Measurements from ENCODE around the gene KATNAL2. TPM values are rescaled to one million over a fixed set of nuclear protein-coding genes. Genes with fewer than 3 reads are reported as not detected.

Gene KATNAL2
- total RNA-seq, 3 donors from 2014 or later (not counting 1 experiment from before 2014, with no cell fraction given): 0.45 to 1.2 (median 0.52) TPM

- DNase-seq (peak in 1 of 2 donors; percentile 9), ATAC-seq (no peak)
- Mint-ChIP-seq H3K27me3 (ENCODE audit: low read depth in 2 of 2) (no peaks in the 10 kb centered on the region), H3K27ac (peak overlapping the region; percentile 92 to 95), H3K4me1 (peaks cover 51 to 59% of the 10 kb centered on the region in 2 donors), H3K36me3 (peaks cover 7% of the 10 kb centered on the region), H3K9me3 (no peaks in the 10 kb centered on the region), H3K4me3 (peak overlapping the region; percentile 97)
- WGBS (ENCODE audit: insufficient coverage): 51% methylated on average over 12 of the region's 12 CpGs
- Histone ChIP-seq H3K36me3 (ENCODE audit: control insufficient read depth, insufficient read depth, low read length) (peaks cover 6% of the 10 kb centered on the region), H3K27me3 (ENCODE audit: control insufficient read depth, insufficient read depth, low read length) (no peaks in the 10 kb centered on the region), H3K9me3 (ENCODE audit: control insufficient read depth, insufficient read depth, low read length) (no peaks in the 10 kb centered on the region), H3K27ac (ENCODE audit: low read length) (peak overlapping the region; percentile 60), H3K4me3 (ENCODE audit: low read length) (peak overlapping the region; percentile 59), H3K4me1 (ENCODE audit: control insufficient read depth, insufficient read depth, low read length) (peaks cover 22% of the 10 kb centered on the region)
- intact Hi-C loops (cut with micrococcal nuclease): loop anchor here (1.0 kb wide), 1 partner anchor 27 kb away; the partner anchor contains the start of gene IER3IP1
- TF ChIP-seq, protein P1, sequence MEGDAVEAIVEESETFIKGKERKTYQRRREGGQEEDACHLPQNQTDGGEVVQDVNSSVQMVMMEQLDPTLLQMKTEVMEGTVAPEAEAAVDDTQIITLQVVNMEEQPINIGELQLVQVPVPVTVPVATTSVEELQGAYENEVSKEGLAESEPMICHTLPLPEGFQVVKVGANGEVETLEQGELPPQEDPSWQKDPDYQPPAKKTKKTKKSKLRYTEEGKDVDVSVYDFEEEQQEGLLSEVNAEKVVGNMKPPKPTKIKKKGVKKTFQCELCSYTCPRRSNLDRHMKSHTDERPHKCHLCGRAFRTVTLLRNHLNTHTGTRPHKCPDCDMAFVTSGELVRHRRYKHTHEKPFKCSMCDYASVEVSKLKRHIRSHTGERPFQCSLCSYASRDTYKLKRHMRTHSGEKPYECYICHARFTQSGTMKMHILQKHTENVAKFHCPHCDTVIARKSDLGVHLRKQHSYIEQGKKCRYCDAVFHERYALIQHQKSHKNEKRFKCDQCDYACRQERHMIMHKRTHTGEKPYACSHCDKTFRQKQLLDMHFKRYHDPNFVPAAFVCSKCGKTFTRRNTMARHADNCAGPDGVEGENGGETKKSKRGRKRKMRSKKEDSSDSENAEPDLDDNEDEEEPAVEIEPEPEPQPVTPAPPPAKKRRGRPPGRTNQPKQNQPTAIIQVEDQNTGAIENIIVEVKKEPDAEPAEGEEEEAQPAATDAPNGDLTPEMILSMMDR (IDR thresholded peaks at IDR 0.05): no peak
Measured at GRCh38 chr18:47149457-47150028, 232.1 kb downstream of the KATNAL2 start.

- DNase-seq: peak; percentile 64 to 84
- H3K4me1 ChIP-seq (ENCODE audit: control insufficient read depth, insufficient read depth, low read length): peaks cover 22% of the 10 kb centered on the region
- no peaks in the 10 kb centered on the region for H3K9me3 Mint-ChIP-seq
- peaks cover 9% of the 10 kb centered on the region for H3K36me3 Mint-ChIP-seq
- peaks cover 45 to 52% of the 10 kb centered on the region in 2 donors for H3K4me1 Mint-ChIP-seq
- TF ChIP-seq, protein P1 (IDR thresholded peaks at IDR 0.05): no peak
- ATAC-seq: peak; percentile 82 to 86 (median 86)
- no peaks in the 10 kb centered on the region for H3K27me3 Mint-ChIP-seq (ENCODE audit: low read depth in 2 of 2)
- peak within 1 kb of the TSS; percentile 97 for H3K4me3 Mint-ChIP-seq
- peaks cover 13% of the 10 kb centered on the region for H3K36me3 ChIP-seq (ENCODE audit: control insufficient read depth, insufficient read depth, low read length)
- H3K27me3 ChIP-seq (ENCODE audit: control insufficient read depth, insufficient read depth, low read length): no peaks in the 10 kb centered on the region
- peak within 1 kb of the TSS; percentile 60 for H3K27ac ChIP-seq (ENCODE audit: low read length)
- peak within 1 kb of the TSS; percentile 59 for H3K4me3 ChIP-seq (ENCODE audit: low read length)
- H3K9me3 ChIP-seq (ENCODE audit: control insufficient read depth, insufficient read depth, low read length): no peaks in the 10 kb centered on the region
- under 1% methylated on average over 70 of the region's 70 CpGs for WGBS (ENCODE audit: insufficient coverage)
- peak within 1 kb of the TSS; percentile 92 to 95 for H3K27ac Mint-ChIP-seq
- intact Hi-C loops (cut with micrococcal nuclease): loop anchor here (1.0 kb wide), 1 partner anchor 26 kb away; the partner anchor contains the start of gene IER3IP1
Measured at GRCh38 chr18:47150029-47150823, 232.8 kb downstream of the KATNAL2 start, which contains the start of gene HDHD2. Gene HDHD2 (minus strand): TSS chr18:47150500. CDS start chr18:47136439, 14,061 bp downstream.

- DNase-seq (peak in 1 of 2 donors; percentile 24), ATAC-seq (peak; percentile 19 to 28 (median 22))
- Histone ChIP-seq H3K27ac (ENCODE audit: low read length) (peak overlapping the region; percentile 60), H3K4me3 (ENCODE audit: low read length) (peak overlapping the region; percentile 59), H3K36me3 (ENCODE audit: control insufficient read depth, insufficient read depth, low read length) (peaks cover 14% of the 10 kb centered on the region), H3K4me1 (ENCODE audit: control insufficient read depth, insufficient read depth, low read length) (peaks cover 22% of the 10 kb centered on the region), H3K9me3 (ENCODE audit: control insufficient read depth, insufficient read depth, low read length) (no peaks in the 10 kb centered on the region), H3K27me3 (ENCODE audit: control insufficient read depth, insufficient read depth, low read length) (no peaks in the 10 kb centered on the region)
- TF ChIP-seq, protein P1 (IDR thresholded peaks at IDR 0.05): no peak
- Mint-ChIP-seq H3K4me1 (peaks cover 39 to 45% of the 10 kb centered on the region in 2 donors), H3K27ac (peak overlapping the region; percentile 92 to 95), H3K27me3 (ENCODE audit: low read depth in 2 of 2) (no peaks in the 10 kb centered on the region), H3K9me3 (no peaks in the 10 kb centered on the region), H3K36me3 (peaks cover 9% of the 10 kb centered on the region), H3K4me3 (peak overlapping the region; percentile 97)
- intact Hi-C loops (cut with micrococcal nuclease): loop anchor here (1.0 kb wide), 1 partner anchor 25 kb away; the partner anchor contains the start of gene IER3IP1
- WGBS (ENCODE audit: insufficient coverage): 7% methylated on average over 13 of the region's 13 CpGs
Measured at GRCh38 chr18:47150824-47151366, 233.5 kb downstream of the KATNAL2 start.
